ENCODE results near the gene SMAD3.

The SMAD3 gene

GRCh38 chr15:67185621-67186225 lies 120.3 kb downstream of the SMAD3 start:
- TF ChIP-seq CTCF (IDR thresholded peaks at IDR 0.05; ENCODE audit: low read depth, low read length): no peak
- no peak overlapping the region for H3K27ac ChIP-seq
- H3K9me3 ChIP-seq (ENCODE audit: severe bottlenecking): no peaks in the 10 kb centered on the region
- no peaks in the 10 kb centered on the region for H3K27me3 ChIP-seq (ENCODE audit: insufficient read depth, low read depth, severe bottlenecking)
- no peak for DNase-seq
- H3K36me3 ChIP-seq: peaks cover 2% of the 10 kb centered on the region; the same call in 1 of the 2 replicates
- no peak overlapping the region for H3K4me3 ChIP-seq (ENCODE audit: low read depth, low read length)

GRCh38 chr15:67186226-67186649 lies 120.8 kb downstream of the SMAD3 start:
- Histone ChIP-seq H3K4me3 (ENCODE audit: low read depth, low read length) (no peak overlapping the region), H3K27ac (no peak overlapping the region), H3K9me3 (ENCODE audit: severe bottlenecking) (no peaks in the 10 kb centered on the region), H3K27me3 (ENCODE audit: insufficient read depth, low read depth, severe bottlenecking) (no peaks in the 10 kb centered on the region), H3K36me3 (peaks cover 2% of the 10 kb centered on the region; the same call in 1 of the 2 replicates)
- TF ChIP-seq CTCF (IDR thresholded peaks at IDR 0.05; ENCODE audit: low read depth, low read length): no peak
- no peak for DNase-seq

- Histone ChIP-seq H3K27ac (no peak overlapping the region), H3K4me3 (ENCODE audit: low read depth, low read length) (no peak overlapping the region), H3K27me3 (ENCODE audit: insufficient read depth, low read depth, severe bottlenecking) (no peaks in the 10 kb centered on the region), H3K9me3 (ENCODE audit: severe bottlenecking) (no peaks in the 10 kb centered on the region), H3K36me3 (peaks cover 2% of the 10 kb centered on the region; the same call in 1 of the 2 replicates)
- no peak for TF ChIP-seq CTCF (IDR thresholded peaks at IDR 0.05; ENCODE audit: low read depth, low read length)
- DNase-seq: no peak
Measured at GRCh38 chr15:67186688-67187087, 121.3 kb downstream of the SMAD3 start.

GRCh38 chr15:67187351-67187854 lies 122.0 kb downstream of the SMAD3 start:
- no peak overlapping the region for H3K27ac ChIP-seq
- peaks cover 2% of the 10 kb centered on the region; the same call in 1 of the 2 replicates for H3K36me3 ChIP-seq

GRCh38 chr15:67188551-67189218 lies 123.3 kb downstream of the SMAD3 start:
- Histone ChIP-seq H3K9me3 (ENCODE audit: severe bottlenecking) (no peaks in the 10 kb centered on the region), H3K36me3 (peaks cover 2% of the 10 kb centered on the region; the same call in 1 of the 2 replicates), H3K27me3 (ENCODE audit: insufficient read depth, low read depth, severe bottlenecking) (no peaks in the 10 kb centered on the region), H3K27ac (no peak overlapping the region), H3K4me3 (ENCODE audit: low read depth, low read length) (no peak overlapping the region)
- TF ChIP-seq CTCF (IDR thresholded peaks at IDR 0.05; ENCODE audit: low read depth, low read length): no peak
- no peak for DNase-seq

More at GRCh38 chr15:67187351-67187854, 122.0 kb downstream of the SMAD3 start:
- no peak overlapping the region for H3K4me3 ChIP-seq (ENCODE audit: low read depth, low read length)
- no peaks in the 10 kb centered on the region for H3K27me3 ChIP-seq (ENCODE audit: insufficient read depth, low read depth, severe bottlenecking)
- H3K9me3 ChIP-seq (ENCODE audit: severe bottlenecking): no peaks in the 10 kb centered on the region
- no peak for DNase-seq
- TF ChIP-seq CTCF (IDR thresholded peaks at IDR 0.05; ENCODE audit: low read depth, low read length): no peak
